Kidney epithelial cell (primary cell): ENCODE data around the gene COMMD10. TPM values are rescaled to one million over a fixed set of nuclear protein-coding genes. Genes with fewer than 3 reads are reported as not detected.

Source experiments
- DNase-seq: peaks from one replicate; pipeline ENCODE4 v3.0.0-alpha.2; 2010; ENCODE audit warnings: low read depth
- H3K27me3 ChIP-seq: 2 replicates; pipeline ENCODE4 v1.6.0; 2011; ENCODE audit warnings: low read length; ENCODE audit not compliant: control insufficient read depth, insufficient read depth
- H3K36me3 ChIP-seq: 2 replicates; pipeline ENCODE4 v1.5.1; 2011; ENCODE audit warnings: low read length; ENCODE audit not compliant: control insufficient read depth, insufficient read depth
- H3K4me3 ChIP-seq: 2 replicates; pipeline ENCODE4 v1.5.1; 2011; ENCODE audit warnings: low read depth, mild to moderate bottlenecking, control low read depth, low read length
- total RNA-seq: library from RNA; depleted of rRNA; stranded (reverse); fragments of >200 nt; gene quantifications from 2 replicates; pipeline ENCODE4 v1.2.3, GENCODE V29; 2015
- TF ChIP-seq, protein P1 (sequence below): IDR thresholded peaks from 2 replicates; pipeline ENCODE4 v1.5.1; 2011; ENCODE audit warnings: mild to moderate bottlenecking, moderate library complexity, low read length, control low read depth, inconsistent platforms; ENCODE audit not compliant: insufficient read depth, poor library complexity, severe bottlenecking

Gene COMMD10
- total RNA-seq, 1 donor from 2014 or later: 32.0 TPM

- TF ChIP-seq, protein P1, sequence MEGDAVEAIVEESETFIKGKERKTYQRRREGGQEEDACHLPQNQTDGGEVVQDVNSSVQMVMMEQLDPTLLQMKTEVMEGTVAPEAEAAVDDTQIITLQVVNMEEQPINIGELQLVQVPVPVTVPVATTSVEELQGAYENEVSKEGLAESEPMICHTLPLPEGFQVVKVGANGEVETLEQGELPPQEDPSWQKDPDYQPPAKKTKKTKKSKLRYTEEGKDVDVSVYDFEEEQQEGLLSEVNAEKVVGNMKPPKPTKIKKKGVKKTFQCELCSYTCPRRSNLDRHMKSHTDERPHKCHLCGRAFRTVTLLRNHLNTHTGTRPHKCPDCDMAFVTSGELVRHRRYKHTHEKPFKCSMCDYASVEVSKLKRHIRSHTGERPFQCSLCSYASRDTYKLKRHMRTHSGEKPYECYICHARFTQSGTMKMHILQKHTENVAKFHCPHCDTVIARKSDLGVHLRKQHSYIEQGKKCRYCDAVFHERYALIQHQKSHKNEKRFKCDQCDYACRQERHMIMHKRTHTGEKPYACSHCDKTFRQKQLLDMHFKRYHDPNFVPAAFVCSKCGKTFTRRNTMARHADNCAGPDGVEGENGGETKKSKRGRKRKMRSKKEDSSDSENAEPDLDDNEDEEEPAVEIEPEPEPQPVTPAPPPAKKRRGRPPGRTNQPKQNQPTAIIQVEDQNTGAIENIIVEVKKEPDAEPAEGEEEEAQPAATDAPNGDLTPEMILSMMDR: no peak
- H3K36me3 ChIP-seq: no peaks in the 10 kb centered on the region
- H3K4me3 ChIP-seq: no peak overlapping the region
- DNase-seq: peak; percentile 5
- H3K27me3 ChIP-seq: no peaks in the 10 kb centered on the region
Measured at GRCh38 chr5:116045821-116046220, 39.0 kb upstream of the COMMD10 start.

- Histone ChIP-seq H3K27me3 (no peaks in the 10 kb centered on the region), H3K4me3 (no peak overlapping the region), H3K36me3 (no peaks in the 10 kb centered on the region)
- TF ChIP-seq, protein P1: no peak
- DNase-seq: no peak
Measured at GRCh38 chr5:116046261-116046660, 38.6 kb upstream of the COMMD10 start.

DNA sequence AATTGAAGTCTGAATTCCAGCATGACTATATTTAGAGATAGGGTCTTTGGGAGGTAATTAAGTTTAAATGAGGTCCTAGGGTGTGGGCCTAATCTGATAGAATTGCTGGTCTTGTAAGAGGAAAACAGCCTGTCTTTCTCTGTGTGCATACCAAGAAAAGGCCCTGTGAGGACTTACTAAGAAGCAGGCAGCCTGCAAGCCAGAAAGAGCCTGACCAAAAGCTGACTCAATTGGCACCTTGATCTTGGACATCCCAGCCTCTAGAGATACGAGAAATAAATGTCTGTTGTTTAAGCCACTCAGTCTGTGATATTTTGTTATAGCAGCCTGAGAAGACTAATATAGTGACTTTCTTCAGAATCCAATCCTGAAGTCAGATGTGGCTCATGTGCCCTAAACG, 38.0 kb upstream of the COMMD10 start:
- no peak for DNase-seq
- H3K27me3 ChIP-seq: no peaks in the 10 kb centered on the region
- TF ChIP-seq, protein P1: no peak
- no peak overlapping the region for H3K4me3 ChIP-seq
- H3K36me3 ChIP-seq: no peaks in the 10 kb centered on the region

GRCh38 chr5:116058346-116058936, 26.4 kb upstream of the COMMD10 start:
- H3K27me3 ChIP-seq: no peaks in the 10 kb centered on the region
- TF ChIP-seq, protein P1: no peak
- no peak overlapping the region for H3K4me3 ChIP-seq
- no peak for DNase-seq
- no peaks in the 10 kb centered on the region for H3K36me3 ChIP-seq

DNA sequence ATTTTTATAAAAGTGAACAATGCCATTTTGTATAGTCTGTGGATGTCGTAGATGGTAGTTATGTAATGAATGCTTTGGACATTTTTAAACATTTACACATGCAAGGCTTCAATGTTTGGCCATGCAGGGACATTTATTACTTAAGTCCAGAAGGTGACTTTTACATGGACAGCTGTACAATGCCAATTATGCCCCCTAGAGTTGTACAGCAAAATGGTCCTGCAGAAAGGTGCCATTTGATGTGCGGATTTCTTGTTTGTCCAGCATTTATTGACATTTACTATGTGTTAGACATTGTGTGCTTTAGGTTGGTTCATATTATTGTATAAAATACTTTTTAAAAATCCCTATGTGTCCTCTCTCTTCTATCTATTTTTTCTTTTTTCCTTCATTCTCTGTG, 22.5 kb upstream of the COMMD10 start:
- Histone ChIP-seq H3K36me3 (no peaks in the 10 kb centered on the region), H3K4me3 (no peak overlapping the region), H3K27me3 (no peaks in the 10 kb centered on the region)
- no peak for DNase-seq
- TF ChIP-seq, protein P1: peak; percentile 14

DNA sequence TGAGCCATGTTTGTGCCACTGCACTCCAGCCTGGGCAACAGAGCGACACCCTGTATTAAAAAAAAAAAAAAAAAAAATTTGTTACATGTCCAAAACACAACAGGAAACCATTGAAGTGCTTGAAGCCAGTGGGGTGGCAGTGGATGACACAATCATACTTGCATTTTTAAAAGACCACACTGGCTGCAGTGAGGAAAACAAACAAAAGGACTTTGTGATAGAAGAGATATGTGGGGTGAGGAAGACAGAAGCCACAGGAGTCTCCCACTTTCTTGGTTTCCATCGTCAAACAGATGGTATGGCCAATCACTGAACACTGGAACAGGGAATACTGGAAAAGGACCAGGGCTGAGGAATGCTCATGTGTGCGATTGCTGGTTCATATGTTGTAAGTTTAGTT, 20.9 kb upstream of the COMMD10 start:
- Histone ChIP-seq H3K4me3 (no peak overlapping the region), H3K36me3 (no peaks in the 10 kb centered on the region), H3K27me3 (no peaks in the 10 kb centered on the region)
- DNase-seq: no peak
- TF ChIP-seq, protein P1: no peak
